Neural cell (in vitro differentiated cells): Measurements from ENCODE around the gene CNRIP1. TPM values are rescaled to one million over a fixed set of nuclear protein-coding genes. Genes with fewer than 3 reads are reported as not detected.
"Not testable (repeated sequence)": the region's sequence is repeated elsewhere in the genome, so short reads cannot be mapped to it uniquely, and the experiment has no call there.

Source experiments
- H2AFZ ChIP-seq: fragments of 200-600, 300-800 bp; sonication (generic), shearing (Covaris generic); 2 replicates; pipeline ENCODE4 v1.6.0; 2014; ENCODE audit warnings: low read depth, mild to moderate bottlenecking, antibody characterized with exemption, low read length, moderate library complexity
- H3F3A ChIP-seq: fragments of 200-600 bp; shearing (Covaris generic); 2 replicates; pipeline ENCODE4 v1.6.1; 2016; ENCODE audit warnings: mild to moderate bottlenecking, moderate library complexity, mixed read lengths, antibody characterized with exemption, low read length; ENCODE audit not compliant: insufficient read depth, poor library complexity, severe bottlenecking
- H3K27ac ChIP-seq: fragments of 200-600, 300-800 bp; sonication (generic), shearing (Covaris generic); 2 replicates; pipeline ENCODE4 v1.5.1; 2014; ENCODE audit warnings: mild to moderate bottlenecking, low read length, moderate library complexity
- H3K27me3 ChIP-seq: fragments of 300-800, 200-600 bp; sonication (generic), shearing (Covaris generic); 2 replicates; pipeline ENCODE4 v1.6.0; 2014; ENCODE audit warnings: mild to moderate bottlenecking, low read depth, low read length, moderate library complexity; ENCODE audit not compliant: insufficient read depth
- H3K36me3 ChIP-seq: fragments of 300-800, 200-600 bp; sonication (generic), shearing (Covaris generic); 2 replicates; pipeline ENCODE4 v1.5.1; 2014; ENCODE audit warnings: mild to moderate bottlenecking, antibody characterized with exemption, low read length, moderate library complexity; ENCODE audit not compliant: insufficient read depth
- H3K4me2 ChIP-seq: fragments of 300-800, 200-600 bp; sonication (generic), shearing (Covaris generic); 2 replicates; pipeline ENCODE4 v1.6.0; 2014; ENCODE audit warnings: mild to moderate bottlenecking, low read length
- H3K4me3 ChIP-seq: fragments of 300-800, 200-600 bp; sonication (generic), shearing (Covaris generic); 2 replicates; pipeline ENCODE4 v1.5.1; 2014; ENCODE audit warnings: mild to moderate bottlenecking, low read length, moderate library complexity
- H3K79me2 ChIP-seq: fragments of 200-600 bp; shearing (Covaris generic); replicated peaks from 2 replicates; pipeline ENCODE4 v1.6.0; 2014; ENCODE audit warnings: mild to moderate bottlenecking, low read length, moderate library complexity; ENCODE audit not compliant: insufficient read depth
- H3K9ac ChIP-seq: fragments of 300-800, 200-600 bp; sonication (generic), shearing (Covaris generic); 2 replicates; pipeline ENCODE4 v1.6.1; 2016; ENCODE audit warnings: mild to moderate bottlenecking, low read length, mixed read lengths
- H3K9me2 ChIP-seq: fragments of 200-600 bp; shearing (Covaris generic); 2 replicates; pipeline ENCODE4 v1.6.1; 2016; ENCODE audit warnings: mild to moderate bottlenecking, low read length, mixed read lengths; ENCODE audit not compliant: insufficient read depth
- H3K9me3 ChIP-seq: fragments of 200-600, 300-800 bp; sonication (generic), shearing (Covaris generic); 2 replicates; pipeline ENCODE4 v1.6.1; 2016; ENCODE audit warnings: mild to moderate bottlenecking, mixed run types, low read length, moderate library complexity, mixed read lengths
- H4K20me1 ChIP-seq: fragments of 200-600 bp; shearing (Covaris generic); 2 replicates; pipeline ENCODE4 v1.6.1; 2016; ENCODE audit warnings: mild to moderate bottlenecking, mixed run types; ENCODE audit not compliant: insufficient read depth
- EZH2 ChIP-seq: fragments of 200-600, 300-800 bp; shearing (Covaris generic), sonication (generic); IDR thresholded peaks from 2 replicates; pipeline ENCODE4 v1.6.1; 2014; ENCODE audit warnings: antibody characterized with exemption, low read length, borderline replicate concordance, mild to moderate bottlenecking; ENCODE audit not compliant: insufficient read depth, poor library complexity, severe bottlenecking
- POLR2AphosphoS5 ChIP-seq: IDR thresholded peaks from 2 replicates; pipeline ENCODE4 v1.6.1; 2012
- polyA plus RNA-seq: library from polyadenylated mRNA; depleted of rRNA; stranded (reverse); fragments of >200 nt; gene quantifications from 2 replicates; pipeline ENCODE4 v1.2.3, GENCODE V29; 2014
- TF ChIP-seq, protein P1 (sequence below): fragments of 450-650 bp; IDR thresholded peaks from 2 replicates; pipeline ENCODE4 v1.5.1; 2014; ENCODE audit warnings: antibody characterized with exemption, mild to moderate bottlenecking, moderate library complexity; ENCODE audit not compliant: poor library complexity, severe bottlenecking
- TF ChIP-seq, protein P2 (sequence below): IDR thresholded peaks from 2 replicates; pipeline ENCODE4 v1.6.1; 2012; ENCODE audit warnings: borderline replicate concordance

Gene CNRIP1
- polyA plus RNA-seq, 1 donor from 2014 or later: 28.2 TPM

GRCh38 chr2:68309426-68309825 lies 10.3 kb downstream of the CNRIP1 start:
- H2AFZ ChIP-seq: no peak overlapping the region

GRCh38 chr2:68303902-68304272 lies 15.9 kb downstream of the CNRIP1 start:
- not testable (repeated sequence) for H3K4me3 ChIP-seq, H3F3A ChIP-seq, H3K27ac ChIP-seq, H3K36me3 ChIP-seq, H3K9me3 ChIP-seq, H3K79me2 ChIP-seq, H3K27me3 ChIP-seq, H4K20me1 ChIP-seq, H3K9me2 ChIP-seq, H3K4me2 ChIP-seq, H2AFZ ChIP-seq, H3K9ac ChIP-seq

More at GRCh38 chr2:68309426-68309825, 10.3 kb downstream of the CNRIP1 start:
- H3K9me2 ChIP-seq: no peaks in the 10 kb centered on the region
- no peaks in the 10 kb centered on the region for H3K27me3 ChIP-seq
- H3F3A ChIP-seq: no peaks in the 10 kb centered on the region
- H3K9ac ChIP-seq: no peak overlapping the region
- H3K4me2 ChIP-seq: no peak overlapping the region
- H3K9me3 ChIP-seq: no peaks in the 10 kb centered on the region
- H3K4me3 ChIP-seq: no peak overlapping the region
- no peaks in the 10 kb centered on the region for H3K79me2 ChIP-seq
- no peaks in the 10 kb centered on the region for H4K20me1 ChIP-seq
- H3K27ac ChIP-seq: no peak overlapping the region
- TF ChIP-seq EZH2: no peak
- H3K36me3 ChIP-seq: no peaks in the 10 kb centered on the region

- H3K36me3 ChIP-seq: no peaks in the 10 kb centered on the region
- no peaks in the 10 kb centered on the region for H3K9me2 ChIP-seq
- H3K4me2 ChIP-seq: no peak overlapping the region
- no peaks in the 10 kb centered on the region for H4K20me1 ChIP-seq
- H3K4me3 ChIP-seq: no peak overlapping the region
- no peaks in the 10 kb centered on the region for H3K79me2 ChIP-seq
- H3K9me3 ChIP-seq: no peaks in the 10 kb centered on the region
- H3K27ac ChIP-seq: no peak overlapping the region
- H3F3A ChIP-seq: no peaks in the 10 kb centered on the region
- H3K9ac ChIP-seq: no peak overlapping the region
- no peaks in the 10 kb centered on the region for H3K27me3 ChIP-seq
- TF ChIP-seq, protein P1, sequence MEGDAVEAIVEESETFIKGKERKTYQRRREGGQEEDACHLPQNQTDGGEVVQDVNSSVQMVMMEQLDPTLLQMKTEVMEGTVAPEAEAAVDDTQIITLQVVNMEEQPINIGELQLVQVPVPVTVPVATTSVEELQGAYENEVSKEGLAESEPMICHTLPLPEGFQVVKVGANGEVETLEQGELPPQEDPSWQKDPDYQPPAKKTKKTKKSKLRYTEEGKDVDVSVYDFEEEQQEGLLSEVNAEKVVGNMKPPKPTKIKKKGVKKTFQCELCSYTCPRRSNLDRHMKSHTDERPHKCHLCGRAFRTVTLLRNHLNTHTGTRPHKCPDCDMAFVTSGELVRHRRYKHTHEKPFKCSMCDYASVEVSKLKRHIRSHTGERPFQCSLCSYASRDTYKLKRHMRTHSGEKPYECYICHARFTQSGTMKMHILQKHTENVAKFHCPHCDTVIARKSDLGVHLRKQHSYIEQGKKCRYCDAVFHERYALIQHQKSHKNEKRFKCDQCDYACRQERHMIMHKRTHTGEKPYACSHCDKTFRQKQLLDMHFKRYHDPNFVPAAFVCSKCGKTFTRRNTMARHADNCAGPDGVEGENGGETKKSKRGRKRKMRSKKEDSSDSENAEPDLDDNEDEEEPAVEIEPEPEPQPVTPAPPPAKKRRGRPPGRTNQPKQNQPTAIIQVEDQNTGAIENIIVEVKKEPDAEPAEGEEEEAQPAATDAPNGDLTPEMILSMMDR: no peak
- TF ChIP-seq POLR2AphosphoS5: no peak
- TF ChIP-seq, protein P2, sequence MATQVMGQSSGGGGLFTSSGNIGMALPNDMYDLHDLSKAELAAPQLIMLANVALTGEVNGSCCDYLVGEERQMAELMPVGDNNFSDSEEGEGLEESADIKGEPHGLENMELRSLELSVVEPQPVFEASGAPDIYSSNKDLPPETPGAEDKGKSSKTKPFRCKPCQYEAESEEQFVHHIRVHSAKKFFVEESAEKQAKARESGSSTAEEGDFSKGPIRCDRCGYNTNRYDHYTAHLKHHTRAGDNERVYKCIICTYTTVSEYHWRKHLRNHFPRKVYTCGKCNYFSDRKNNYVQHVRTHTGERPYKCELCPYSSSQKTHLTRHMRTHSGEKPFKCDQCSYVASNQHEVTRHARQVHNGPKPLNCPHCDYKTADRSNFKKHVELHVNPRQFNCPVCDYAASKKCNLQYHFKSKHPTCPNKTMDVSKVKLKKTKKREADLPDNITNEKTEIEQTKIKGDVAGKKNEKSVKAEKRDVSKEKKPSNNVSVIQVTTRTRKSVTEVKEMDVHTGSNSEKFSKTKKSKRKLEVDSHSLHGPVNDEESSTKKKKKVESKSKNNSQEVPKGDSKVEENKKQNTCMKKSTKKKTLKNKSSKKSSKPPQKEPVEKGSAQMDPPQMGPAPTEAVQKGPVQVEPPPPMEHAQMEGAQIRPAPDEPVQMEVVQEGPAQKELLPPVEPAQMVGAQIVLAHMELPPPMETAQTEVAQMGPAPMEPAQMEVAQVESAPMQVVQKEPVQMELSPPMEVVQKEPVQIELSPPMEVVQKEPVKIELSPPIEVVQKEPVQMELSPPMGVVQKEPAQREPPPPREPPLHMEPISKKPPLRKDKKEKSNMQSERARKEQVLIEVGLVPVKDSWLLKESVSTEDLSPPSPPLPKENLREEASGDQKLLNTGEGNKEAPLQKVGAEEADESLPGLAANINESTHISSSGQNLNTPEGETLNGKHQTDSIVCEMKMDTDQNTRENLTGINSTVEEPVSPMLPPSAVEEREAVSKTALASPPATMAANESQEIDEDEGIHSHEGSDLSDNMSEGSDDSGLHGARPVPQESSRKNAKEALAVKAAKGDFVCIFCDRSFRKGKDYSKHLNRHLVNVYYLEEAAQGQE: no peak
- no peak overlapping the region for H2AFZ ChIP-seq
Observed at GRCh38 chr2:68303033-68303901, 16.5 kb downstream of the CNRIP1 start.
